Measurements from ENCODE around the gene SOS1. TPM values are rescaled to one million over a fixed set of nuclear protein-coding genes. Genes with fewer than 3 reads are reported as not detected.

SOS1 gene
- total RNA-seq, 1 donor from 2014 or later = 39.0 TPM

GRCh38 chr2:39069890-39070465, 50.9 kb downstream of the SOS1 start:
- Mint-ChIP-seq H3K27me3 (ENCODE audit: unreplicated experiment) (no peaks in the 10 kb centered on the region), H3K27ac (ENCODE audit: unreplicated experiment) (no peak overlapping the region), H3K4me3 (ENCODE audit: unreplicated experiment) (no peak overlapping the region), H3K4me1 (ENCODE audit: low read depth, unreplicated experiment) (no peaks in the 10 kb centered on the region), H3K36me3 (ENCODE audit: unreplicated experiment) (no peaks in the 10 kb centered on the region), H3K9me3 (ENCODE audit: unreplicated experiment) (no peaks in the 10 kb centered on the region)
- TF ChIP-seq CTCF (IDR thresholded peaks at IDR 0.05; ENCODE audit: partially characterized antibody, unreplicated experiment) = no peak
- no peak for DNase-seq

GRCh38 chr2:39069136-39069515, 51.7 kb downstream of the SOS1 start:
- Mint-ChIP-seq H3K4me3 (ENCODE audit: unreplicated experiment) (no peak overlapping the region), H3K4me1 (ENCODE audit: low read depth, unreplicated experiment) (no peaks in the 10 kb centered on the region), H3K36me3 (ENCODE audit: unreplicated experiment) (no peaks in the 10 kb centered on the region), H3K27me3 (ENCODE audit: unreplicated experiment) (no peaks in the 10 kb centered on the region), H3K27ac (ENCODE audit: unreplicated experiment) (no peak overlapping the region), H3K9me3 (ENCODE audit: unreplicated experiment) (no peaks in the 10 kb centered on the region)
- no peak for DNase-seq
- TF ChIP-seq CTCF (IDR thresholded peaks at IDR 0.05; ENCODE audit: partially characterized antibody, unreplicated experiment) = no peak

- H3K9me3 Mint-ChIP-seq (ENCODE audit: unreplicated experiment) = no peaks in the 10 kb centered on the region
- H3K4me3 Mint-ChIP-seq (ENCODE audit: unreplicated experiment) = no peak overlapping the region
- no peaks in the 10 kb centered on the region for H3K4me1 Mint-ChIP-seq (ENCODE audit: low read depth, unreplicated experiment)
- no peak for DNase-seq
- no peaks in the 10 kb centered on the region for H3K36me3 Mint-ChIP-seq (ENCODE audit: unreplicated experiment)
- no peaks in the 10 kb centered on the region for H3K27me3 Mint-ChIP-seq (ENCODE audit: unreplicated experiment)
- TF ChIP-seq CTCF (IDR thresholded peaks at IDR 0.05; ENCODE audit: partially characterized antibody, unreplicated experiment) = no peak
- H3K27ac Mint-ChIP-seq (ENCODE audit: unreplicated experiment) = no peak overlapping the region
Observed at GRCh38 chr2:39068299-39069135, 52.3 kb downstream of the SOS1 start.

- H3K27ac Mint-ChIP-seq (ENCODE audit: unreplicated experiment) = no peak overlapping the region
- TF ChIP-seq CTCF (IDR thresholded peaks at IDR 0.05; ENCODE audit: partially characterized antibody, unreplicated experiment) = no peak
- H3K4me1 Mint-ChIP-seq (ENCODE audit: low read depth, unreplicated experiment) = no peaks in the 10 kb centered on the region
- H3K36me3 Mint-ChIP-seq (ENCODE audit: unreplicated experiment) = no peaks in the 10 kb centered on the region
- no peaks in the 10 kb centered on the region for H3K9me3 Mint-ChIP-seq (ENCODE audit: unreplicated experiment)
- no peaks in the 10 kb centered on the region for H3K27me3 Mint-ChIP-seq (ENCODE audit: unreplicated experiment)
- DNase-seq = no peak
- H3K4me3 Mint-ChIP-seq (ENCODE audit: unreplicated experiment) = no peak overlapping the region
Observed at GRCh38 chr2:39065616-39066015, 55.2 kb downstream of the SOS1 start.

GRCh38 chr2:39062320-39062719, 58.5 kb downstream of the SOS1 start:
- no peak for TF ChIP-seq CTCF (IDR thresholded peaks at IDR 0.05; ENCODE audit: partially characterized antibody, unreplicated experiment)
- Mint-ChIP-seq H3K4me3 (ENCODE audit: unreplicated experiment) (no peak overlapping the region), H3K27ac (ENCODE audit: unreplicated experiment) (no peak overlapping the region), H3K27me3 (ENCODE audit: unreplicated experiment) (no peaks in the 10 kb centered on the region), H3K4me1 (ENCODE audit: low read depth, unreplicated experiment) (no peaks in the 10 kb centered on the region), H3K36me3 (ENCODE audit: unreplicated experiment) (no peaks in the 10 kb centered on the region), H3K9me3 (ENCODE audit: unreplicated experiment) (no peaks in the 10 kb centered on the region)
- DNase-seq = no peak

Measured in glutamatergic neuron (in vitro differentiated cells).